HG03066 (cell line): ENCODE results near the gene TSPAN13.

Experiments used
- ATAC-seq: cut with Tn5 transposase; IDR thresholded peaks from one replicate; pipeline ENCODE4 v1.9.1; 2021; ENCODE audit warnings: low read depth; ENCODE audit not compliant: unreplicated experiment

TSPAN13 gene

DNA sequence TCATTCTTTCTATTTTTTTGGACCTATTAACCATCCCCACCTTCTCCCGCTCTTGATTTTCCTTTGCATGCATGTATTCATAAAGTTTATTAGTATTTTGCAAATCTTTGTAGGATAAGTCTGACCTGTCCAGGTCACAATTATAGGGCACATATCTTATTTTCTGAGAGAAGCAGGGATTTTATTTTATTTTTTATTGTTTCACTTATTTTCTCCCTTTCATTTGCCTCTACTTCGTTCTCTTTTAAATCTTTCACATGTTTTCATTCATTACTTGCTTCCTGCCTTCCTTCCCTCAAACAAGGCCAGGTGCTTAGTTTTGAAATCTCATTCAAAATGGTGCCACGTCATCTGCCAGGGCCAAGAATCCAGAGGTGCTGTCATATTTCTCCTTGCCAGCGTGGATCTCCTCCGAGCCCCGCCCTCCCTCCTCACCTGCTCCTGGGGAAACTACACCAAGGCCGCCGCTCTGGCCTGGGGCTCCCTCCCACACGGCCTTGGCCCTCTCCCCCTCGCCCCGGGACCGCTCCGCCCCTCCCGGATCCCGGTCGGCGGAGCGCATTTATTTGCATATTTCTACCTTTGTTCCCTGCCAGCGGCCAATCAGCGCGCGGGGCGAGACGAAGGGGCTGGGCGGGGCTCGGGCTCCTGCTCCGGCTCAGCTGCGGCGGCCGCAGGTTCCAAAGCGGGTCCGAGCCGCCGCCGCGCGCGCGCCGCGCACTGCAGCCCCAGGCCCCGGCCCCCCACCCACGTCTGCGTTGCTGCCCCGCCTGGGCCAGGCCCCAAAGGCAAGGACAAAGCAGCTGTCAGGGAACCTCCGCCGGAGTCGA, at the start of gene TSPAN13:
Gene TSPAN13, plus strand, starts transcription at position 654 of the 830 bp plus-strand sequence. CDS start 213 bp downstream, outside the sequence.
- no peak for ATAC-seq

DNA sequence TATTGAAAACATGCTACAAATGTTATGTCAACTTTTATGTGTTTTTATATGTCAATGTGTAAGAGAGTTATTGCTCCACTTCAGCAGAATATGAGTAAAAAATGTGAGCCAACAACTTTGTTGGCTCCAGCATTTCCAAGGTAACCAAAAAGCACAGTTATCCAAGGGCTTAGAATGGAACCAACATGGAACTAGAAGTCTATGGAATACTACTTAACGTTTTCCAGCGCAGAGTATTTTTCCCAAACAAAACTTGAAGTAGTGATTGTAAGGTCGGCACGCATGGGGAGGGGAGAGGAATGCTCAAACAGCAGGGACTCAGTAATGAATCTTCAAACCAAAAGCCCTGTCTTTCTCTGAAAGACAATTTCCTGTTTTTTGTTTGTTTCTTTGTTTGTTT, 45.0 kb upstream of the TSPAN13 start:
- no peak for ATAC-seq

DNA sequence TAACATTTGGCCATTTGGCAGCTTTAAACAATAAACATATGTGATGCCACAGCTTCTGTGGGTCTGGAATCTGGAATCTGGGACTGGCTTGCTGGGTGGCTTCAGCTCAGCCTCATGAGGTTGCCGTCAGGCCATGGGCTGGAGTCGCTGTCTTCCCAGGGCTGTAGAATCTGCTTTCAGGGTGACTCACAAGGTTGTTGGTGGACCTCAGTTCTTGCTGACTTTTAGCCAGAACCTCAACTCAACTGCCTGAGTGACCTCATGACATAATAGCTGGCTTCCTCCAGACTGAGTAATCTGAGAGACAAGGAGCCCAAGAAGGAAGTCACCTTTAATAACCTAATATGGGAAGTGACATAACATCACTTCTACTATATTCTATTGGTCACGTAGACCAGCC, 44.6 kb upstream of the TSPAN13 start:
- no peak for ATAC-seq

- no peak for ATAC-seq
These were observed 42.9 kb upstream of the TSPAN13 start for GRCh38 chr7:16710651-16711050.

DNA sequence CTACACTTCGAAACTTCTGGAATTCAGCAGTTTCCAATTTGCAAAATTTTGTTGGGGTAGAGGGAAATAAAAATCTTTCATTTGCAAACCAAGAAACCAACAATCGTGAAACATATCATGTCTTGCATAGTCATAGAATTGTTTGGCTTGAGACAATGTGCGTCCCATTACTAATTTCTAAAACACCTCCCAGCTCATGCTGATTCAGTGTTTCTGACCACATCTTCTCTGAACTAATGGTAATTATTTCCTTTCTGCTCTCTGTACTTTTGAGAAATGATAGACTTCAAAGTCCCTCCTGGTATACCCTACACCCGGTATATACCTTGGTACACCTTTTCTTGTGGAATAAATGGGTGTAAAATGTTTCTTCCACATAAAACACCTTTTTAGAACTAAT, 41.8 kb upstream of the TSPAN13 start:
- ATAC-seq: no peak

- no peak for ATAC-seq
These were observed 40.6 kb upstream of the TSPAN13 start for GRCh38 chr7:16712916-16713315.

- ATAC-seq: no peak
These were observed 37.6 kb upstream of the TSPAN13 start for GRCh38 chr7:16715928-16716327.

DNA sequence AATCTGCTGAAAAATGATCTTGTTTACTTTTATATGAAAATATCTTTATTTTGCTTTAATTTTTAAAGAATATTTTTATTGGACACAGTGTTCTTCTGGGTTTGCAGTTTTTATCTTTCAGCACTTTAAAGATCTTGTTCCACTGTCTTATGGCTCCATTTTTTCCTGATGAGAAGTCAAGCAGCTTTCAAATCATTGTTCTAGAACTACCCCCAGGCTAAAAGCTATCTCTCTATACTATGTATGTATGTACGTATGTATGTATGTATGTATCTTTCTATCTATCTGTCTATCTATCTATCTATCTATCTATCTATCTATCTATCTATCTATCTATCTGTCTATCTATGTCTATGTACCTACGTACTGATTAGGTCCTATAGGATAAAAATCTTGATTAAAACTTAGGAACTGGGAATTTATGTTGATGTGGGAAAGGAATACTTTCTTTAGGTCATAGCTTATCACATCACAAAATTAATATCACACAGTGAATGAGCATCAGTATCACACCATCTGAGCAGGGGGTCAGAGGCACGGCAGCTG, 35.4 kb upstream of the TSPAN13 start:
- ATAC-seq: no peak

DNA sequence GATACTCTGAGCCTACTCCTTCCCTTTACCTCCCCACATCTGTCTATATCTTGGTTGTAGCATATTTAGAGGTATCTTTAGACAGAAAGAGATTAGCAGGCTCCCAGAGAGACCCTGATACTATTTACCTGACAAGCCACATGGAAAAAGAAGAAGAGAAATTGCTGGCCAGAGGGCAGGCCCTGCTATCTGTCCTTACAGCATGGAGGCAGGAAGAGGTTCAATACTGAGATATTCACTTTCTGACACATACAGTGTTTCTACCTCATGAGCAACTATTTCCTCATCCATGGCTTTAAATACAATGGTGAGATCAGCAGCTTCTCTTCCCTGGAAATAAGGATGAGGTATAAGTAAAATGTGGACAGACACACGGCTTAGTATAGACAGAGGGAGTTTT, 33.9 kb upstream of the TSPAN13 start:
- no peak for ATAC-seq

GRCh38 chr7:16721541-16721940, 32.0 kb upstream of the TSPAN13 start:
- no peak for ATAC-seq

- no peak for ATAC-seq
These were observed 29.2 kb upstream of the TSPAN13 start for GRCh38 chr7:16724344-16724743.

- no peak for ATAC-seq
These were observed 27.4 kb upstream of the TSPAN13 start for GRCh38 chr7:16726189-16726588.

GRCh38 chr7:16727736-16728135, 25.8 kb upstream of the TSPAN13 start:
- no peak for ATAC-seq

- no peak for ATAC-seq
These were observed 24.7 kb upstream of the TSPAN13 start for GRCh38 chr7:16728811-16729210.

DNA sequence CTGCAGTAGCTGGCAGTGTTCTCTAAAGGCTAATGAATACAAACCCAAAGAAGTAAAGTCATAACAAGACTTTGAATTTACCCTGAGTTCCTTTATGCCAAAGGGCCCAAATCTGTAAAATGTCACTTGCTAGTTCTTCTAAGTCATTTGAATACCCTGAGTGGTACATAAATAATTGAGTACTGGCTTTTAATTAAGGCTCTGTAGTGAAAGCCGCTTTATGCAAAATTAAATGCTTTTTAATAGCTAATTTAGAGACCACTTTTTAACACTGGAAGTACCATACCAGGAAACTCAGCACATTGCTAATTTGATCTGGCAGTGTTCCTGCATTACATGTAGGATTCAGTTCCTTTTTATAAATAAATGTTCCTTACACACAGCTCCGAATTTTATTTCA, 24.0 kb upstream of the TSPAN13 start:
- ATAC-seq: no peak

DNA sequence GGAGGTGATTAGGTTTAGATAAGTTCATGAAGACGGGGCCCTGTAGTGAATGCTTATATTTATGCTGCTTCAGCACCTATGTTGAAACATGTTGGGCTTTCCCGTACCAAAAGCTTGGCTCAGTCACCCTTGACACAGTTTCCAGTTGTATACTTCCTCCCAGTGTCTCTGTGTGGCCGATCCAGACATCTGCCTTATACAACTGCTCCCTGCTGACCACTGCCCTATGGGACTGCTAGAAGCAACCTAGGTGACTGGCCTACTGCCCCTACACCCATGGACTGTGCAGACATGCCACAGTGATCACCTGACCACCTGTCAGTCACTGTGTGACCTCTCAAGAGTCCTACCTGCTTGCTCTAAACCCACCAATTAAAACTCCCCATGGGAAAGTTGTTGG, 22.6 kb upstream of the TSPAN13 start:
- ATAC-seq: no peak

DNA sequence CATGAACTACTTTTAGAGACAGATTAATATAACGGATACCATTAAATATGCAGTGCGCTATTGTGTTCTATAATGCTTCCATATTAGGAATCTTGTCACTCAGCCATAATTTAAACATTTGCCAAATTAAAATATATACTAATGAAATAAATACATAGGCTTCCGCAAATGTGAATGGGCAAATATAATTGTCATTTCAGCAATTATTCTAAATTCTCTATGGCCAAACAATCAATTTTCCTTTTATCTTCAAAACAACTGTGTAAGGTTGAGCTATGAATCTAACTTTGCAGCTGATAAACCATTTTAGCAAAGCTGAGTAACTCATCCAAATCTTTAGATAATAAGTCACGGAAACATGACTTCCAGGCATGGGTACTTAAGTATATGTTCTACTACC, 20.7 kb upstream of the TSPAN13 start:
- no peak for ATAC-seq

DNA sequence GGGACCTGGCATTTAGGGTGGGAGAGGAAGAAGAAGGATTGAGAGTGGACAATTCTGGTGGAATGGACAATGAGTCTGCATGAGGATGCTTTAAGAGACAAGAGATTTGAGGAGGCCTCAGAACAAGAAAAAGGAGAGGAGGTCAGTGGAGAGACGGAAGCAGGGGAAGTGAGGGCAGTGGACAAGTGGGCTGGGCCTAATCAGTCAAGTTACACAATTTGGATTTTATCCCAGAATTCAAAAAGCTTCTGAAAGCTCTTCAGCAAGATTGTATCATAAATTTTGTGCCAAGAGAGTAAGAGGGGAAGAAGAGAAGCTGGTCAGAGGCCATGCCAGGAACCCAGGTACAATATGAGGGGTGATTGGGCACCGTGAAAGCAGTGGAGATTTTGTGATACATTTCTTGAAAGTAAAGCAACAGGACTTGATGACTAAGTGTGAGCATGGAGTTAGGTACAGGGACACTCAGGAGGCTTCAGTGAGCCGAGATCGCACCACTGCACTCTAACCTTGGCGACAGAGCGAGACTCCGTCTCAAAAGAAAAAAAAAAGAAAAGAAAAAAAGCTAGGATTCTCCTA, 19.3 kb upstream of the TSPAN13 start:
- ATAC-seq: no peak

- no peak for ATAC-seq
These were observed 18.5 kb upstream of the TSPAN13 start for GRCh38 chr7:16735020-16735419.

DNA sequence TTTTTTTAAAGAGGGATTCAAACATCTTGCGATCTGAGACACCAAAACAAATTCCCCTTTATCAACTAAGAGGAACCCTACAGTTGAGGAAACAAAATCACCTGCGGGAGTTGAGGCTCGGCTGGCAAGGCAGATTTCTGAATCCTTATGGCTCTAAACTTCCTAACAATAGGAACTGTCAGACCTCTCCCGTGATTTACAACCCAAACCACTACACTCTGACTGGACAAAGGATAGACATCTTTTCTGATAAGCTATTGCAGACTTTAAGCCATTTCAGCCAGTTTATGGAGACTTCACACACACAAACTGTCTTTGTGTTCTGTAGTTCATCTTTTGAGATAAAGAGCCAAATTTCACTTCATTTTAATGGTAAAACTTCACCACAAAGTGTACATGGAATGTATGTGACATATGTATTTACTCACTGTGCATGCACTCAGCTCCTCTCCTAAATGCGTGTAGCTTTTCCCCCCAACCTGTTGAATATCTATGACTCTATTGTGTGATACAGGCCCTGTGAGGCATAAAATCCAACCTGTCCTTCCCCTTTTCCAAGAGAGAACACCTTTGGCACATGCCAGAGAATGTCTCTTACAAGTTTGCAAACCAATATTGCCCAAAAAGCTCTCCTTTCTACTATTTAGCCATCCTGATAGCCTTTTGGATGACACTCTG, 15.4 kb upstream of the TSPAN13 start:
- ATAC-seq: no peak

DNA sequence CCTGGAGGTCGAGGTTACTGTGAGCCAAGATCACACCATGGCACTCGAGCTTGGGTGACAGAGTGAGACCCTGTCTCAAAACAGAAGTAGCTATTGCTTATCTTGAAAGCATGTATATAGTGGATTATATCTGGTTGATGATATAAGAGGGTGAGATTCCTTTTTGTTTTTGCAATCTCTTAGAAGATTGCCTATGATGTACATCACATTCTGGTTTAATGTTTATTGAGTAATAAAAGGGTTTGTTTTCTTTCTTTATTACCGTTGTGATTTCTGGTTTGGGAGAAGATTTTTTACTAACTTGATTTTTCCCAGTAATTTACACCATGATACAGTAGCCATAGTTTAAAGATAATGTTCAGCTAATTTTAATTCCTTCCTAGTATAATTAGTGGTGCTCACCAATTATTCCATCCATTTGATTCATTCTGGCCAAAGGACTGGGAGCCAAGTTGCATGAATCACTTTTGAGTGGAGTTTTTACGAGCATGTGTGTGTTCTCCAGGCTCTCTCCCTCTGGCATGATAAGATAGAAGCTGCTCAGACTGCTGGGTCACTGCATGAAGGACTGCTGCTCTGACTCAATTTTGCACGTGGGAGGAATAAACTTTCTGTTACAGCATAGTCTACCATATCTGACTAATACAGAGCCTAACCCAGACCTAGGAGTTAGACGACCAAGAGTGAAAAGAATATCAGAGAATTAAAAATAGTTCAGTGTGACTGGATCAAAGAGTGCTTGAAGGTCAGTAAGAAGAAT, 13.5 kb upstream of the TSPAN13 start:
- no peak for ATAC-seq
